Mucosa of rectum (tissue), 2 donors: Measurements from ENCODE around the gene ASPHD2.

ENCODE experiments used
- H3K27ac ChIP-seq, 2 donors: one replicate each; pipeline ENCODE4 v1.7.0; 2013; ENCODE audit warnings: inconsistent platforms in 2 of 2, low read depth in 2 of 2, low read length in 2 of 2
- H3K27me3 ChIP-seq, 2 donors: one replicate each; pipeline ENCODE4 v1.7.0; 2013; ENCODE audit warnings: low read length in 2 of 2; ENCODE audit not compliant: control insufficient read depth in 2 of 2, insufficient read depth in 2 of 2
- H3K36me3 ChIP-seq, 2 donors: one replicate each; pipeline ENCODE4 v1.7.0; 2013; ENCODE audit warnings: low read length in 2 of 2; ENCODE audit not compliant: control insufficient read depth in 2 of 2, insufficient read depth in 2 of 2
- H3K4me1 ChIP-seq, 2 donors: one replicate each; pipeline ENCODE4 v1.7.0; 2013; ENCODE audit warnings: low read length in 2 of 2, mild to moderate bottlenecking in 1 of 2; ENCODE audit not compliant: control insufficient read depth in 2 of 2, insufficient read depth in 2 of 2
- H3K4me3 ChIP-seq, 2 donors: one replicate each; pipeline ENCODE4 v1.7.0; 2013; ENCODE audit warnings: low read length in 2 of 2
- H3K9ac ChIP-seq, 2 donors: one replicate each; pipeline ENCODE4 v1.7.0; 2013; ENCODE audit warnings: low read length in 2 of 2, low read depth in 1 of 2, mild to moderate bottlenecking in 1 of 2
- H3K9me3 ChIP-seq, 2 donors: one replicate each; pipeline ENCODE4 v1.7.0; 2013; ENCODE audit warnings: low read length in 2 of 2; ENCODE audit not compliant: control insufficient read depth in 2 of 2
- donor health status: healthy.
- donor health status: Normal muscosa, but diverticular disease.

ASPHD2 gene

GRCh38 chr22:26481694-26482093, 52.6 kb downstream of the ASPHD2 start:
- Histone ChIP-seq H3K36me3 (peaks cover 11 to 21% of the 10 kb centered on the region in 2 donors), H3K27ac (no peak overlapping the region), H3K4me3 (no peak overlapping the region), H3K9me3 (no peaks in the 10 kb centered on the region), H3K27me3 (no peaks in the 10 kb centered on the region), H3K4me1 (peaks cover 35 to 39% of the 10 kb centered on the region in 2 donors), H3K9ac (no peak overlapping the region)

- H3K4me1 ChIP-seq, result peaks cover 35 to 39% of the 10 kb centered on the region in 2 donors
- no peak overlapping the region for H3K9ac ChIP-seq
- H3K9me3 ChIP-seq, result no peaks in the 10 kb centered on the region
- H3K27me3 ChIP-seq, result no peaks in the 10 kb centered on the region
- peaks cover 8 to 16% of the 10 kb centered on the region in 2 donors for H3K36me3 ChIP-seq
- no peak overlapping the region for H3K4me3 ChIP-seq
- H3K27ac ChIP-seq, result no peak overlapping the region
Observed at GRCh38 chr22:26482161-26482560, 53.1 kb downstream of the ASPHD2 start.

- Histone ChIP-seq H3K4me3 (peak overlapping the region; percentile 89 to 98), H3K36me3 (peaks cover 4 to 8% of the 10 kb centered on the region in 2 donors), H3K27me3 (no peaks in the 10 kb centered on the region), H3K9me3 (no peaks in the 10 kb centered on the region), H3K27ac (peak overlapping the region; percentile 90 to 94), H3K4me1 (peaks cover 35 to 39% of the 10 kb centered on the region in 2 donors), H3K9ac (peak overlapping the region; percentile 97 to 99)
Observed at GRCh38 chr22:26483043-26483438, 54.0 kb downstream of the ASPHD2 start.

DNA sequence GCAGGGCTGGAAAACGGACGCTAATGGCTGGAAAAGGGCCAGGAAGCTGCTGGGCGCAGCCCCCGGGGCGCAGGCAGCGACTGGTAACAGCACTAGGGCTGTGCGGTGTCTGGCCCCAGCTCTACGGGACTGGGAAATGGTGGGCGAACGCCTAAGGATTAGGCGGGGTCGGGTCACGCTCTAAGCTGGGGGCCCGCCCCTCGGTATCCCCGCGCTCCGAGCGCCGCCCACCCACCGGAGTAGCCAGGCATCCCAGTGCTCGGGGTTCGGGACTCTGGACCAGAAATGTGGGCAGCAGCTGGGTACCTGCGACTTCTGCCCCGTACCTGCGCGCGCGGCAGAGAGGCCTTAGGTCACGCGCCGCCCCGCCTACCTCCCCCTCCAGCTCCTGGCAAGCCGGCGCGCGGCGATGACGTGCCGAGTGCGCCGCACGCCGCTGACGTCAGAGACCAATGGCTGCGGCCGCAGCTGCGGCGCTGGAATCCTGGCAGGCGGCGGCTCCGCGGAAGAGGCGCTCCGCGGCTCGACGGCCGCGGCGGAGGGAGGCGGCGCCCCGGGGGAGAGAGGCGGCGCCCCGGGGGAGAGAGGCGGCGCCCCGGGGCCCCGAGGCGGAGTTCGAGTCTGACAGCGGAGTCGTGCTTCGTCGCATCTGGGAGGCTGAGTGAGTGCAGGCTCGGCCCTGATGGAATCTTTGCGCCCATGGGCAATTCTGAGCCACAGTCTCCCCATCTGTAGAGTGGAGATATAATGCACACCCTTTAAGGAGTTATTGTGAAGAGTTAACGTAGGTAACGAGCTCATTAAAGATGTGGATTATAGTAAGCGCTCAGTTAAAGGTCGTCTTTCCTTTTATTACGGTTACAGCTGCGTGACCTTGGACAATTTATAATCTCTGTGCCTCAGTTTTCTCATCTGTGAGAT, 54.6 kb downstream of the ASPHD2 start, which contains the start of the genes HPS4 and SRRD:
HPS4 (minus strand) TSS at position 345 of the 921 bp plus-strand sequence. CDS start 2,021 bp downstream, outside the sequence.
SRRD (plus strand) TSS at position 439 of the 921 bp plus-strand sequence; CDS start at position 453, 14 bp downstream.
- Histone ChIP-seq H3K4me1 (peaks cover 34 to 39% of the 10 kb centered on the region in 2 donors), H3K9me3 (no peaks in the 10 kb centered on the region), H3K27ac (peak within 1 kb of the TSS; percentile 90 to 94), H3K36me3 (peaks cover 11 to 13% of the 10 kb centered on the region in 2 donors), H3K9ac (peak within 1 kb of the TSS; percentile 97 to 99), H3K4me3 (peak within 1 kb of the TSS; percentile 89 to 98), H3K27me3 (no peaks in the 10 kb centered on the region)

- H3K4me1 ChIP-seq, result peaks cover 28 to 34% of the 10 kb centered on the region in 2 donors
- H3K9ac ChIP-seq, result peak overlapping the region; percentile 84 to 97
Observed at GRCh38 chr22:26484360-26484706, 55.3 kb downstream of the ASPHD2 start.

GRCh38 chr22:26485013-26485412, 56.0 kb downstream of the ASPHD2 start:
- H3K9ac ChIP-seq, result no peak overlapping the region
- peaks cover 22 to 27% of the 10 kb centered on the region in 2 donors for H3K4me1 ChIP-seq
- H3K9me3 ChIP-seq, result no peaks in the 10 kb centered on the region
- H3K27ac ChIP-seq, result no peak overlapping the region
- peaks cover 12 to 26% of the 10 kb centered on the region in 2 donors for H3K36me3 ChIP-seq
- no peak overlapping the region for H3K4me3 ChIP-seq
- H3K27me3 ChIP-seq, result no peaks in the 10 kb centered on the region

More at GRCh38 chr22:26484360-26484706, 55.3 kb downstream of the ASPHD2 start:
- H3K4me3 ChIP-seq, result peak overlapping the region; percentile 89 to 98
- H3K27ac ChIP-seq, result peak overlapping the region; percentile 90 to 94
- peaks cover 12 to 20% of the 10 kb centered on the region in 2 donors for H3K36me3 ChIP-seq
- no peaks in the 10 kb centered on the region for H3K9me3 ChIP-seq
- H3K27me3 ChIP-seq, result no peaks in the 10 kb centered on the region

DNA sequence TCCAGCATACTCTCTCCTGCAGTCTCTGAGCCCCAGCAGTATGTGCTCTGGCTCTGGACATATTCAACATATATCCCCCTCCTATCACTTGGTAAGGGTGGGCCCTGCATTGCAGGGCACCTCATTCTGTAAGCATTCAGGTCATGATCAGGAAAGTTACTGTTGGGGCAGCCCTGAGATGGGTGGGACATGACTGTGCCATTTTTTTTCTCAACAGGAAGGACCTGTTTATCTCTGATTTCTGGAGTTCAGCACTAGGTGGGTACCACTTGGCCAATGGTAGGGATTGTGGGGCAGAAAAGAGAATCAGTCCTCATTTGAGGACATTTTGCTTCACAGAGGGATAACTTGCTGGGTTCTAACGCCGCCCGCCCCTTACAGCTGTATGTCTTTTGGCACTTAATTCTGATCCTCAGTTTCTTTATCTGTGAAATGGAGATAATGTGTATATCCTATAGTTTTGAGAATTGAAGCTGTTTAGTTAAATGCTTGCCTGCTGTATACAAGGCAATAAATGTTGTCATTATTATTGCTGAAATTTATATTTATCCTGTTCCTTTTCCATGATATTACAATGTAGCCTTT, 56.8 kb downstream of the ASPHD2 start:
- H3K4me1 ChIP-seq, result peaks cover 16 to 22% of the 10 kb centered on the region in 2 donors
- no peaks in the 10 kb centered on the region for H3K27me3 ChIP-seq
- peaks cover 13 to 32% of the 10 kb centered on the region in 2 donors for H3K36me3 ChIP-seq
- no peak overlapping the region for H3K4me3 ChIP-seq
- no peak overlapping the region for H3K9ac ChIP-seq
- no peak overlapping the region for H3K27ac ChIP-seq
- H3K9me3 ChIP-seq, result no peaks in the 10 kb centered on the region

GRCh38 chr22:26486394-26486793, 57.3 kb downstream of the ASPHD2 start:
- no peak overlapping the region for H3K27ac ChIP-seq
- peaks cover 17 to 31% of the 10 kb centered on the region in 2 donors for H3K36me3 ChIP-seq
- H3K4me1 ChIP-seq, result peaks cover 12 to 17% of the 10 kb centered on the region in 2 donors
- no peaks in the 10 kb centered on the region for H3K9me3 ChIP-seq
- H3K27me3 ChIP-seq, result no peaks in the 10 kb centered on the region
- H3K4me3 ChIP-seq, result no peak overlapping the region
- H3K9ac ChIP-seq, result no peak overlapping the region

- Histone ChIP-seq H3K36me3 (peaks cover 29 to 44% of the 10 kb centered on the region in 2 donors), H3K4me3 (no peak overlapping the region), H3K27ac (no peak overlapping the region), H3K27me3 (no peaks in the 10 kb centered on the region), H3K9ac (no peak overlapping the region), H3K9me3 (no peaks in the 10 kb centered on the region), H3K4me1 (peaks cover 5 to 7% of the 10 kb centered on the region in 2 donors)
Observed at GRCh38 chr22:26487996-26488395, 58.9 kb downstream of the ASPHD2 start.
